Muscle of arm (tissue), 12 donors: ENCODE measurements around the gene HS3ST4. TPM values are rescaled to one million over a fixed set of nuclear protein-coding genes. Genes with fewer than 3 reads are reported as not detected.

Experiments
- DNase-seq: peaks from one replicate; pipeline ENCODE4 v3.0.0-alpha.2; 2013
- polyA plus RNA-seq, 12 donors: library from polyadenylated mRNA; unstranded; fragments of 120-200 nt; gene quantifications; one replicate each; pipeline ENCODE4 v1.2.1, GENCODE V29; 2013; ENCODE audit not compliant: insufficient read length in 12 of 12

The HS3ST4 gene
- polyA plus RNA-seq, 12 donors, result 0.05 to 2.2 (median 0.07) TPM; not detected in 4

- DNase-seq, result no peak
These were observed 494.4 kb downstream of the HS3ST4 start for GRCh38 chr16:26186091-26186615.
